Bronchial epithelial cell (primary cell): ENCODE results near the gene MLH3. TPM values are rescaled to one million over a fixed set of nuclear protein-coding genes. Genes with fewer than 3 reads are reported as not detected.

ENCODE experiments used
- DNase-seq: peaks from one replicate; pipeline ENCODE4 v3.0.0-alpha.2; 2010; ENCODE audit warnings: low read depth
- FAIRE-seq: peaks from 2 replicates; lab custom pipeline; 2011; peaks lifted over from hg19 to GRCh38; lab: Jason Lieb, UNC
- H3K27me3 ChIP-seq: 2 replicates; pipeline ENCODE4 v1.5.1; 2011; ENCODE audit warnings: low read length; ENCODE audit not compliant: control insufficient read depth, insufficient read depth
- H3K36me3 ChIP-seq: 2 replicates; pipeline ENCODE4 v1.5.1; 2011; ENCODE audit warnings: low read length; ENCODE audit not compliant: control insufficient read depth, insufficient read depth
- H3K4me3 ChIP-seq: 2 replicates; pipeline ENCODE4 v1.5.1; 2011; ENCODE audit warnings: mild to moderate bottlenecking, low read depth, low read length, control low read depth
- total RNA-seq: library from RNA; depleted of rRNA; stranded (reverse); fragments of >200 nt; gene quantifications from 2 replicates; pipeline ENCODE4 v1.2.1, GENCODE V29; 2014
- TF ChIP-seq, protein P1 (sequence below): IDR thresholded peaks from 2 replicates; pipeline ENCODE4 v1.5.1; 2011; ENCODE audit warnings: mild to moderate bottlenecking, moderate library complexity, low read length, control low read depth, inconsistent platforms; ENCODE audit not compliant: insufficient read depth, severe bottlenecking

MLH3 gene
- total RNA-seq, 1 donor from 2014 or later = 24.0 TPM

GRCh38 chr14:75041613-75042012 is 9.7 kb downstream of the MLH3 start:
- Histone ChIP-seq H3K36me3 (peaks cover 10% of the 10 kb centered on the region), H3K27me3 (no peaks in the 10 kb centered on the region), H3K4me3 (no peak overlapping the region)
- DNase-seq = no peak
- no peak for FAIRE-seq
- TF ChIP-seq, protein P1, sequence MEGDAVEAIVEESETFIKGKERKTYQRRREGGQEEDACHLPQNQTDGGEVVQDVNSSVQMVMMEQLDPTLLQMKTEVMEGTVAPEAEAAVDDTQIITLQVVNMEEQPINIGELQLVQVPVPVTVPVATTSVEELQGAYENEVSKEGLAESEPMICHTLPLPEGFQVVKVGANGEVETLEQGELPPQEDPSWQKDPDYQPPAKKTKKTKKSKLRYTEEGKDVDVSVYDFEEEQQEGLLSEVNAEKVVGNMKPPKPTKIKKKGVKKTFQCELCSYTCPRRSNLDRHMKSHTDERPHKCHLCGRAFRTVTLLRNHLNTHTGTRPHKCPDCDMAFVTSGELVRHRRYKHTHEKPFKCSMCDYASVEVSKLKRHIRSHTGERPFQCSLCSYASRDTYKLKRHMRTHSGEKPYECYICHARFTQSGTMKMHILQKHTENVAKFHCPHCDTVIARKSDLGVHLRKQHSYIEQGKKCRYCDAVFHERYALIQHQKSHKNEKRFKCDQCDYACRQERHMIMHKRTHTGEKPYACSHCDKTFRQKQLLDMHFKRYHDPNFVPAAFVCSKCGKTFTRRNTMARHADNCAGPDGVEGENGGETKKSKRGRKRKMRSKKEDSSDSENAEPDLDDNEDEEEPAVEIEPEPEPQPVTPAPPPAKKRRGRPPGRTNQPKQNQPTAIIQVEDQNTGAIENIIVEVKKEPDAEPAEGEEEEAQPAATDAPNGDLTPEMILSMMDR = no peak

DNA sequence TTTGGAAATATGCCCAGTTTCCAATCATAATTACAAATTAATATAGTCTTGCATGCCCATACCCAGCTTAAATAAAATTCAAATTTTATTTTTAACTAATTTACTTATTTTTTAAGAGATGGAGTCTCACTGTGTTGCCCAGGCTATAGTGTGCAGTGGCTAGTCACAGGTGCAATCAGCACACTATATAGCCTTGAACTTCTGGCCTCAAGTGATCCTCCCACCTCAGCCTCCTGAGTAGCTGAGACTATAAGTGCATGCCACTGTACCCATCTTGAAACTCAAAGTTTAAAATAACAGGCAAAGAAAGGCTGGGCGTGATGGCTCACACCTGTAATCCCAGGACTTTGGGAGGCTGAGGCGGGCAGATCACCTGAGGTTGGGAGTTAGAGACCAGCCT is 10.3 kb downstream of the MLH3 start:
- Histone ChIP-seq H3K4me3 (no peak overlapping the region), H3K27me3 (no peaks in the 10 kb centered on the region), H3K36me3 (peaks cover 10% of the 10 kb centered on the region)
- TF ChIP-seq, protein P1 = no peak
- DNase-seq = no peak
- no peak for FAIRE-seq

- DNase-seq (no peak), FAIRE-seq (no peak)
- TF ChIP-seq, protein P1 = no peak
- Histone ChIP-seq H3K4me3 (no peak overlapping the region), H3K36me3 (peaks cover 12% of the 10 kb centered on the region), H3K27me3 (no peaks in the 10 kb centered on the region)
These were observed 10.8 kb downstream of the MLH3 start for GRCh38 chr14:75040507-75040906.

GRCh38 chr14:75032939-75033338 is 18.3 kb downstream of the MLH3 start:
- no peak for DNase-seq
- Histone ChIP-seq H3K4me3 (no peak overlapping the region), H3K36me3 (peaks cover 6% of the 10 kb centered on the region), H3K27me3 (no peaks in the 10 kb centered on the region)
- TF ChIP-seq, protein P1 = no peak
- FAIRE-seq = no peak

GRCh38 chr14:75030147-75030546 is 21.1 kb downstream of the MLH3 start:
- Histone ChIP-seq H3K36me3 (peaks cover 4% of the 10 kb centered on the region), H3K4me3 (no peak overlapping the region), H3K27me3 (no peaks in the 10 kb centered on the region)
- TF ChIP-seq, protein P1 = no peak
- DNase-seq (no peak), FAIRE-seq (no peak)

GRCh38 chr14:75025876-75026275 is 25.4 kb downstream of the MLH3 start:
- Histone ChIP-seq H3K4me3 (no peak overlapping the region), H3K36me3 (peaks cover 3% of the 10 kb centered on the region)
- FAIRE-seq = no peak

More at GRCh38 chr14:75025876-75026275, 25.4 kb downstream of the MLH3 start:
- DNase-seq = no peak
- TF ChIP-seq, protein P1 = no peak
- no peaks in the 10 kb centered on the region for H3K27me3 ChIP-seq
